T-helper 2 cell treated with Interferon-gamma antibody and Interleukin-4, amounts not matched to agents 5 μg/mL and 100 μg/mL, for 36 hours (primary cell): Measurements from ENCODE around the gene MAPK9.

ENCODE experiments used
- DNase-seq: peaks from one replicate; pipeline ENCODE4 v3.0.0; 2021; ENCODE audit warnings: low spot score
- H3K27ac Mint-ChIP-seq: one replicate; pipeline ENCODE4 v1.8.0; 2021; ENCODE audit warnings: mild to moderate bottlenecking, mixed read lengths
- H3K27me3 Mint-ChIP-seq: one replicate; pipeline ENCODE4 v1.8.0; 2021; ENCODE audit warnings: low read depth, mixed read lengths
- H3K36me3 Mint-ChIP-seq: one replicate; pipeline ENCODE4 v1.8.0; 2021; ENCODE audit warnings: low read depth, mixed read lengths
- H3K4me1 Mint-ChIP-seq: one replicate; pipeline ENCODE4 v1.8.0; 2021; ENCODE audit warnings: low read depth, mixed read lengths
- H3K4me3 Mint-ChIP-seq: one replicate; pipeline ENCODE4 v1.8.0; 2022; ENCODE audit warnings: mild to moderate bottlenecking, moderate library complexity, mixed read lengths
- H3K9me3 Mint-ChIP-seq: one replicate; pipeline ENCODE4 v1.8.0; 2021; ENCODE audit warnings: mixed read lengths

MAPK9 gene

GRCh38 chr5:180291943-180292831 is at the start of gene MAPK9:
Gene MAPK9 (minus strand): TSS chr5:180292083. CDS start chr5:180280561, 11,522 bp downstream.
- no peaks in the 10 kb centered on the region for H3K9me3 Mint-ChIP-seq

DNA sequence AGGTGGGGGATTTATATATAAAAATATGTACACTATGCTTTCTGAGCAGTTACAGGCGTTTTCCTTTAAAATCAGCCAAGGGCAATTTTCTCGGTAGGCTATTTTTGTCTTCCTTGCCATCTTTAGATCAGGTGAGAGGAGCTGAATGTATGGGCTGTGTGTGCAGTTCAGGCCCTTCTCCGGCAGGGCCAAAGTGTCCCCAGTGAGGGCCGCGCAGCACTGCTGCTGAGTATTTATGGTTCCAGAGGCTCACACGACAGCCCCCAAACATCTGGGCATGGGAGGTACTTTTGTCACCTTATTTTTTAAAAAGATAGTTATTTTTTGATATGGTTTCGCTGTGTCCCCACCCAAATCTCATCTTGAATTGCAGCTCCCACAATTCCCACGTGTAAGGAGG is 49.7 kb upstream of the MAPK9 start:
- H3K27ac Mint-ChIP-seq, result no peak overlapping the region
- no peaks in the 10 kb centered on the region for H3K9me3 Mint-ChIP-seq
- no peaks in the 10 kb centered on the region for H3K36me3 Mint-ChIP-seq
- peaks cover 9% of the 10 kb centered on the region for H3K27me3 Mint-ChIP-seq
- no peaks in the 10 kb centered on the region for H3K4me1 Mint-ChIP-seq
- no peak for DNase-seq
- H3K4me3 Mint-ChIP-seq, result no peak overlapping the region

More at GRCh38 chr5:180291943-180292831, at the start of gene MAPK9:
- H3K27ac Mint-ChIP-seq, result peak within 1 kb of the TSS; percentile 99
- DNase-seq, result peak; percentile 86
- H3K36me3 Mint-ChIP-seq, result peaks cover 17% of the 10 kb centered on the region
- peaks cover 29% of the 10 kb centered on the region for H3K4me1 Mint-ChIP-seq
- no peaks in the 10 kb centered on the region for H3K27me3 Mint-ChIP-seq
- peak within 1 kb of the TSS; percentile 94 for H3K4me3 Mint-ChIP-seq

DNA sequence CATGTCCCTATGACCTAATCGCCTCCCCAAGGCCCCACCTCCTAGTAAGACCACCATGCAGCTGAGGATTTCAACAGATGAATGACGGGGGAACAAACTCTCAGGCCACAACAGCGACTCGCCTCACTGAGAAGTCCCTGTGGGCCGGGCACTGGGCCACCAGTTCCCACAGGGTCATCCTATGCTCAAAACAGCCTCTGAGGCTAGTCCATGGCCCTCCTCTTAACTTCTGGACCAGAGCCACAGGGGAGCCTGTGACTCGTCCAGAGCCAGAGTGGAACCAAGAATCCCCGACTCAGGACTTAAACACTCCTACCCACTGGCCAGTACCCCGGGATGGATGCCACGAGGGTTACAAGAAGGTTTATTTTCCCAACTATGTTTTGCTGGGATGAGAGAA is 49.0 kb upstream of the MAPK9 start:
- peaks cover 9% of the 10 kb centered on the region for H3K27me3 Mint-ChIP-seq
- H3K36me3 Mint-ChIP-seq, result no peaks in the 10 kb centered on the region
- no peak overlapping the region for H3K27ac Mint-ChIP-seq
- H3K4me1 Mint-ChIP-seq, result no peaks in the 10 kb centered on the region
- H3K4me3 Mint-ChIP-seq, result no peak overlapping the region
- no peaks in the 10 kb centered on the region for H3K9me3 Mint-ChIP-seq
- DNase-seq, result no peak

GRCh38 chr5:180339583-180340183 is 47.8 kb upstream of the MAPK9 start:
- Mint-ChIP-seq H3K4me3 (no peak overlapping the region), H3K36me3 (no peaks in the 10 kb centered on the region), H3K4me1 (no peaks in the 10 kb centered on the region), H3K9me3 (no peaks in the 10 kb centered on the region), H3K27ac (no peak overlapping the region), H3K27me3 (peaks cover 9% of the 10 kb centered on the region)
- DNase-seq, result no peak

DNA sequence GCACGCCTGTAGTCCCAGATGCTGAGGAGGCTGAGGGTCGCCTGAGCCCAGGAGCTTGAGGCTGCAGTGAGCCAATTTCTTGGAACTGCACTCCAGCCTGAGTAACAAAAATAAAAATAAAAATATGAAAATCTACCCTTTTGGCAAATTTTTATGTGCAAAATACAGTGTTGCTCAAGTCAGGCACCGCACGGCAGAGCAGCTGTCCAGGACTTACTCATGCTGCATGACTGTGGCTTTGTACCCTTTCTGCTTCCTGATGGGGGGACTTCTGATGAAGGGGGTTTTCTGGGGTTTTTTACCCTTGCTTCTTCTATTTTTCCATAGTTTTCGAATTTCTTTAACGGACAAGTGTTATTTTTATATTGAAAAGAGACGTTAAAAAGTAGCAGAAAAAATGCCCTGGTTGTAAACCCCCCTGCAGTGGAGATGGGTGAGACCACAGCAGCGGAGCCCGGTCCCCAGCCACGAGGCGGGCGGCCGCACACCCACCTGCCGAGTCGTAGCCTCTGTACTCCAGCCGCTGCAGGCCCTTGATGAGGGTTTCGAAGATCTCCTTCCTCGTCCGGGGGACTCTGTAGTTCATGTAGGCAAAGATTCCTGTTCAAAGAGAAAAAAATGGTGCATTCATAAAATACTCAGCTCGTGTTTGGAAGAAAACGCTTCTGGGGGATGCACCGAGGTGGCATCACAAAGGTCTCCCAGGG is 46.3 kb upstream of the MAPK9 start:
- no peaks in the 10 kb centered on the region for H3K4me1 Mint-ChIP-seq
- no peak overlapping the region for H3K27ac Mint-ChIP-seq
- no peak for DNase-seq
- H3K4me3 Mint-ChIP-seq, result no peak overlapping the region
- H3K27me3 Mint-ChIP-seq, result peaks cover 7% of the 10 kb centered on the region
- H3K36me3 Mint-ChIP-seq, result no peaks in the 10 kb centered on the region
- H3K9me3 Mint-ChIP-seq, result no peaks in the 10 kb centered on the region

- Mint-ChIP-seq H3K9me3 (no peaks in the 10 kb centered on the region), H3K27ac (no peak overlapping the region), H3K4me1 (no peaks in the 10 kb centered on the region), H3K27me3 (peaks cover 8% of the 10 kb centered on the region), H3K4me3 (no peak overlapping the region), H3K36me3 (no peaks in the 10 kb centered on the region)
- DNase-seq, result no peak
Measured at GRCh38 chr5:180336234-180337020, 44.5 kb upstream of the MAPK9 start.

- H3K36me3 Mint-ChIP-seq, result no peaks in the 10 kb centered on the region
- H3K9me3 Mint-ChIP-seq, result no peaks in the 10 kb centered on the region
- H3K4me1 Mint-ChIP-seq, result no peaks in the 10 kb centered on the region
- no peak overlapping the region for H3K4me3 Mint-ChIP-seq
- no peak overlapping the region for H3K27ac Mint-ChIP-seq
- DNase-seq, result no peak
- peaks cover 15% of the 10 kb centered on the region for H3K27me3 Mint-ChIP-seq
Measured at GRCh38 chr5:180335614-180336233, 43.8 kb upstream of the MAPK9 start.

DNA sequence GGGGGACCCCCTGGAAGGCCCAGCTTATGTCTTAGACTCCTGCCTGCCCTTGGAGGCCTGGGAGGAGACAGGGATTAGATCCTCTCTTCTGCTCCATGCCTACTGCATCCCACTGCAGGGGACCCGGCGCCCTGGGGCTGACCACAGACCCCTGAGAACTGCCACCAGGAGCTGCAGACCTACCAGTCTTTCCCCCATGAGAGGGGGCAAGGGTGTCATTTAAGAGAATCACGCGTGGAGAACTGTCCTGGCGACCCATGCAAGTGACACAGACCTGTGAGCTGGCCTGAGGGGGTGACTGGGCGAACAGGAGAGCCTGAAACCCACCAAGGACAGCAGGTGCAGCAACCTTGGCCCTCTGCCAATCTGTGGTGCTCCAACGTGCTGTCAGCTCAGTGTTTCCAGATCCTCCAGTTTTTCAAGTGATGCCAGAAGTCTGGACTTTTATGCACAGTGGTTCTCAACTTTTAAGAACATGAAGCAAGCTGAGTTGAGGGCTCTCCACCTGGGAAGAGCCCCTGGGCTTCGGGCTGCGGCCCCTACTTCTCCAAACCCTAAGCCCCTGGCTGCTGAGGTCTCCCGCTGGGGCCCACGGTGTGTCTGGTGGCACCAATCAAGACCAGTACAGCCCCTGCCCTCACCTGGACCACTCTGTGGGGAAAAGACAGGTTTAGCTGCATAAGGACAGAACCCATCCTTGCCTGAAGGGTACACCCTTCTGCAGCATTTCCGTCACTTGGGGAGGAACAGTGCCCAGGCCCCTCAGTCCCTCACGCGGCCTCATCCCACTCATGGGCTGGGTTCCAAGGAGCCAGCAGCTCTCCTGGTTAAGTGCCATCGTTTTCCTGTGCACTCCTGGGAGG is 43.1 kb upstream of the MAPK9 start:
- Mint-ChIP-seq H3K4me3 (no peak overlapping the region), H3K9me3 (no peaks in the 10 kb centered on the region), H3K36me3 (no peaks in the 10 kb centered on the region), H3K4me1 (no peaks in the 10 kb centered on the region), H3K27ac (no peak overlapping the region), H3K27me3 (peaks cover 20% of the 10 kb centered on the region)
- DNase-seq, result no peak

- Mint-ChIP-seq H3K9me3 (no peaks in the 10 kb centered on the region), H3K36me3 (no peaks in the 10 kb centered on the region), H3K4me1 (no peaks in the 10 kb centered on the region), H3K27me3 (peaks cover 22% of the 10 kb centered on the region), H3K4me3 (no peak overlapping the region), H3K27ac (no peak overlapping the region)
- DNase-seq, result no peak
Measured at GRCh38 chr5:180334176-180334575, 42.3 kb upstream of the MAPK9 start.

DNA sequence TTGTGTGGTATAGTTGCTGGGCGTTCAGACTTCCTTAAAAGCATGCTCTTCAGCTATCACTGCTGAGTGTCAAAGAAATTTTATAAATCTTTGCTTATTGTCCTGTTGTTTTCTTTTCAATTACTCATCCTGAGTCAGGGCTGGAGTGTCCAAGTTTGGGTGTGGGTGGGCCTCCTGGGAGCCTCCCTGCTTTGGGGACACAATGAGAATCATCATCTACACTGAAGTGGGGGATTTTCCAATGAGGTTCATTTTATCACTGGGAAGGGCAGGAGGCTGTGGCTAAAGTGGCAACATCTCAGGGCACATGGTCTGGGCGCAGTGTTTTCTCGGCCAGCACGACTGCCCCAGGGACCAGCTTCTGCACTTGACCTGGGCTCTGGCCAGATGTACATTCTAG is 41.8 kb upstream of the MAPK9 start:
- H3K27me3 Mint-ChIP-seq, result peaks cover 22% of the 10 kb centered on the region
- no peaks in the 10 kb centered on the region for H3K9me3 Mint-ChIP-seq
- H3K4me1 Mint-ChIP-seq, result no peaks in the 10 kb centered on the region
- no peaks in the 10 kb centered on the region for H3K36me3 Mint-ChIP-seq
- DNase-seq, result no peak
- no peak overlapping the region for H3K4me3 Mint-ChIP-seq
- no peak overlapping the region for H3K27ac Mint-ChIP-seq

DNA sequence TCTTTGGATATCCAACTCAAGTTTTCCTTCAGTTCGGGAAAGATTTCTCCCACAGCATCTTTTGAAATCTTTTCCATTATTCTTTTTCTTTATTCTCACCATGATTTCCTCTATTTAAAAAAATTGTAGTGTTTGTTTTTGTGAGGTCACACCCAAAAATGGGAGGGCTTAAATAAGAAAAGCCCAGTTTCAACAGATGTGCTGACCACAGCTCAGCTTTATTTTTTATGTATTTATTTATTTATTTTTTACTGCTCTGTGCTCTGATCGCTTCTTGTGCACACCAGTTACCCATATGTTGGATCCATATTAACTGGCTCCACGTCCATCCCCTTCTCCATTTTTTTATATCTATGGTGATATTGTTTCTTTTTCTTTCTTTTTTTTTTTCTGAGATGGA is 41.0 kb upstream of the MAPK9 start:
- no peak overlapping the region for H3K4me3 Mint-ChIP-seq
- DNase-seq, result no peak
- no peak overlapping the region for H3K27ac Mint-ChIP-seq
- H3K4me1 Mint-ChIP-seq, result peaks cover 1% of the 10 kb centered on the region
- H3K36me3 Mint-ChIP-seq, result no peaks in the 10 kb centered on the region
- H3K9me3 Mint-ChIP-seq, result no peaks in the 10 kb centered on the region
- H3K27me3 Mint-ChIP-seq, result peaks cover 22% of the 10 kb centered on the region

DNA sequence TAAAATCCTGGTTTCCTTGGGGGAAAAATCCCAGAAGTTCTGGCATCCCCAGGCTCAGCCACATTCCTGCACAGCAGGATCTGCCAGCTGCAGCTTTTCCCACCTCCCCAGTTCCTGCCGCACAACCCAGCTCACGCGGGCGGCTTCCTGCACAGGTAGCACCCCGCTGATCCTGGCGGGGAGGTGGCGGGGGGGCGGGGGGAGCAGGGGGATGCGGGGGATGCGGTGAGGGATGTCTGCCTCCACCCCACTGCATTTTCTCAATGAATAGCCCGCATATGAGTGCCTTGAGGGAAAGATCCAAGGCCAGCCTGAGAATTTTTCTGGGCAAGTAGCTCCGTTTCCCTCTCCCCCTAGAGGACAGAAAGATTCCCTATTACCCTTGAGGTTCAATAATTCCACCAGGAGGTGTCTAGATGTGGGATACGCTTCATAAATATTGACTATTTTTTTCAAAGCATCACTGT is 40.2 kb upstream of the MAPK9 start:
- H3K9me3 Mint-ChIP-seq, result no peaks in the 10 kb centered on the region
- peaks cover 22% of the 10 kb centered on the region for H3K27me3 Mint-ChIP-seq
- H3K4me1 Mint-ChIP-seq, result peaks cover 1% of the 10 kb centered on the region
- H3K36me3 Mint-ChIP-seq, result no peaks in the 10 kb centered on the region
- DNase-seq, result no peak
- H3K4me3 Mint-ChIP-seq, result no peak overlapping the region
- H3K27ac Mint-ChIP-seq, result no peak overlapping the region

DNA sequence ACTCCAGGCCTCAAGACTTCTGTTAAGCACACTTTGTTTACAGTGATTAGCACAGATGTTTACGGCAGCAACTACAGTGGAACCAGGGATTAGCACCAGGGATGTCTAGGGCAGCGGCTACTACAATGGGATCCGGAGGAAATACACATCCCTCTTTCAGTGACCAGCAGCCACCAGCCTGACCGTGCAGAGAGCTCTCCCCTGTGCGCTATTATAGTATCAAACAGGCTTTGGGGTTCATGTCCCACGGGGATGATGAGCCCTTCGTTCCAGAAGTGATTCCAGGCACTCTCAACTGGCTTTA is 39.7 kb upstream of the MAPK9 start:
- no peak for DNase-seq
- Mint-ChIP-seq H3K4me3 (no peak overlapping the region), H3K36me3 (no peaks in the 10 kb centered on the region), H3K27ac (no peak overlapping the region), H3K27me3 (peaks cover 22% of the 10 kb centered on the region), H3K9me3 (no peaks in the 10 kb centered on the region), H3K4me1 (peaks cover 1% of the 10 kb centered on the region)
